Activated CD8-positive, alpha-beta T cell treated with anti-CD3 and anti-CD28 coated beads for 36 hours (primary cell): Measurements from ENCODE around the gene GCLC. TPM values are rescaled to one million over a fixed set of nuclear protein-coding genes. Genes with fewer than 3 reads are reported as not detected.

ENCODE experiments used
- ATAC-seq: fragments of 200-7000 bp; cut with Tn5 transposase; one replicate; pipeline ENCODE4 v1.10.0; 2021; ENCODE audit warnings: mild to moderate bottlenecking, moderate library complexity
- CTCF ChIA-PET: fragments of 350-600 bp; sonication (Branson Sonifier 250); formaldehyde crosslinking; loops from one replicate; lab custom pipeline; 2021; ENCODE audit warnings: antibody characterized with exemption; lab: Charles Lee
- POLR2A ChIA-PET: fragments of 350-600 bp; sonication (Branson Sonifier 250); formaldehyde crosslinking; loops from one replicate; lab custom pipeline; 2021; ENCODE audit warnings: antibody characterized with exemption; lab: Charles Lee
- DNase-seq: peaks from one replicate; pipeline ENCODE4 v3.0.0-alpha.2; 2020
- H3K27ac Mint-ChIP-seq: one replicate; pipeline ENCODE4 v1.8.0; 2021; ENCODE audit warnings: mild to moderate bottlenecking, mixed read lengths
- H3K27me3 Mint-ChIP-seq: one replicate; pipeline ENCODE4 v1.8.0; 2021; ENCODE audit warnings: mixed read lengths
- H3K36me3 Mint-ChIP-seq: one replicate; pipeline ENCODE4 v1.8.0; 2021; ENCODE audit warnings: low read depth, mixed read lengths
- H3K4me1 Mint-ChIP-seq: one replicate; pipeline ENCODE4 v1.8.0; 2021; ENCODE audit warnings: low read depth, mixed read lengths
- H3K4me3 Mint-ChIP-seq: one replicate; pipeline ENCODE4 v1.8.0; 2021; ENCODE audit warnings: mild to moderate bottlenecking, moderate library complexity, mixed read lengths
- H3K9me3 Mint-ChIP-seq: one replicate; pipeline ENCODE4 v1.8.0; 2021; ENCODE audit warnings: mixed read lengths
- intact Hi-C: fragments of 100-400 bp; cut with micrococcal nuclease; formaldehyde crosslinking; loops from one replicate; pipeline ENCODE4 v1.10.0; 2022
- total RNA-seq, 2 experiments: library from RNA; stranded (reverse); gene quantifications; one replicate each; pipeline ENCODE4 v1.2.3, GENCODE V29; 2021
- TF ChIP-seq, protein P1 (sequence below): fragments of 200-600 bp; IDR thresholded peaks from one replicate; pipeline ENCODE4 v1.8.0; 2022; ENCODE audit warnings: antibody characterized with exemption, mild to moderate bottlenecking

Gene GCLC
- 10 to 100 TPM; 17.0 to 18.6 TPM for total RNA-seq

DNA sequence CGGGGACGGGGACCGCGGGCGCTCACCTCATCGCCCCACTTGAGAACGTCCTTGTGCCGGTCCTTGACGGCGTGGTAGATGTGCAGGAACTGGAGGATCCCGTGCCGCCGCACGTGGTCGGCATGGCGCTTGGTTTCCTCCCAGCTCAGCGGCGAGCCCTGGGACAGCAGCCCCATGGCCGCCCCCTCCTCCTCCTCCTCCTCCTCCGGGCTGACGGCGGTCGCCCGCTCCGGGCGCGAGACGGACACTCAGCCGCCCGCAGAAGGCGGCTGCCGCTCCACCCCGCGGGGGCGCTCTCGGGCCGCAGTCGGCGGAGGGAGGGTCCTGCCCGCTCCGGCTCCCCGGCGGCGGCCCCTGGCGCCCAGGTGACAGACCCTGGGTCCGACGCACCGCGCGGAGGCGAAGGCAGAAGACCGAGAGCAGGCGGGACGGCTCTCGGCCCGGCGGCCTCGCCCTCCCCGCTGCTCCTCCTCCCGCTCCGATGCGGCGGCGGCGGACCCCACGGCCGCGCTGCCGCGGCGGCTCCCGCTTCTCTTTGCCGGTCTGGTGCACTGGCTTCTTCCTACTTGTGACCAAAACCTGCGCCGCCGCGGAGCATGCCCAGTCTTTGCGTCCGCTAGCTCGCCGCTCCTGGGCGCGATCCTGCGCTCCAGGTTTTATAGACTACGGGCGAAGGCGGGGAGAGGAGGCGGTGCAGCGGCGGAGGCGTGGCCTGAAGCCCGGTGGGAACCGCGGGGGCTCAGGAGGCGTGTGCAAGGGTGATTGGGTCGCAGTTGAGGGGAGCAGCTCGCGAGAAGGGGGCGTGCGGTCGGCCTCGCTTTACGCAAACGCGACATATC, at the start of gene GCLC:
GCLC (minus strand) TSS at position 632 of the 839 bp plus-strand sequence; CDS start at position 176, 456 bp downstream.
- peak within 1 kb of the TSS; percentile 92 for H3K27ac Mint-ChIP-seq
- intact Hi-C loops: loop anchor here (2.0 kb wide), 1 partner anchor 106 kb away; no protein-coding TSS in a partner anchor
- H3K9me3 Mint-ChIP-seq: no peaks in the 10 kb centered on the region
- ATAC-seq: peak; percentile 78
- CTCF ChIA-PET: interaction anchor here (0.7 to 2.8 kb wide), 10 partner anchors 26 to 190 kb away, joined by 3 to 20 read pairs (median 4); no protein-coding TSS in a partner anchor
- peaks cover 52% of the 10 kb centered on the region for H3K4me1 Mint-ChIP-seq
- H3K27me3 Mint-ChIP-seq: peaks cover 1% of the 10 kb centered on the region
- H3K36me3 Mint-ChIP-seq: peaks cover 4% of the 10 kb centered on the region
- POLR2A ChIA-PET: interaction anchor here (0.7 to 1.0 kb wide), 3 partner anchors 35 to 107 kb away, joined by 3 to 4 read pairs (median 3); no protein-coding TSS in a partner anchor
- TF ChIP-seq, protein P1, sequence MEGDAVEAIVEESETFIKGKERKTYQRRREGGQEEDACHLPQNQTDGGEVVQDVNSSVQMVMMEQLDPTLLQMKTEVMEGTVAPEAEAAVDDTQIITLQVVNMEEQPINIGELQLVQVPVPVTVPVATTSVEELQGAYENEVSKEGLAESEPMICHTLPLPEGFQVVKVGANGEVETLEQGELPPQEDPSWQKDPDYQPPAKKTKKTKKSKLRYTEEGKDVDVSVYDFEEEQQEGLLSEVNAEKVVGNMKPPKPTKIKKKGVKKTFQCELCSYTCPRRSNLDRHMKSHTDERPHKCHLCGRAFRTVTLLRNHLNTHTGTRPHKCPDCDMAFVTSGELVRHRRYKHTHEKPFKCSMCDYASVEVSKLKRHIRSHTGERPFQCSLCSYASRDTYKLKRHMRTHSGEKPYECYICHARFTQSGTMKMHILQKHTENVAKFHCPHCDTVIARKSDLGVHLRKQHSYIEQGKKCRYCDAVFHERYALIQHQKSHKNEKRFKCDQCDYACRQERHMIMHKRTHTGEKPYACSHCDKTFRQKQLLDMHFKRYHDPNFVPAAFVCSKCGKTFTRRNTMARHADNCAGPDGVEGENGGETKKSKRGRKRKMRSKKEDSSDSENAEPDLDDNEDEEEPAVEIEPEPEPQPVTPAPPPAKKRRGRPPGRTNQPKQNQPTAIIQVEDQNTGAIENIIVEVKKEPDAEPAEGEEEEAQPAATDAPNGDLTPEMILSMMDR: peak; percentile 84
- peak within 1 kb of the TSS; percentile 94 for H3K4me3 Mint-ChIP-seq
- peak; percentile 95 for DNase-seq

DNA sequence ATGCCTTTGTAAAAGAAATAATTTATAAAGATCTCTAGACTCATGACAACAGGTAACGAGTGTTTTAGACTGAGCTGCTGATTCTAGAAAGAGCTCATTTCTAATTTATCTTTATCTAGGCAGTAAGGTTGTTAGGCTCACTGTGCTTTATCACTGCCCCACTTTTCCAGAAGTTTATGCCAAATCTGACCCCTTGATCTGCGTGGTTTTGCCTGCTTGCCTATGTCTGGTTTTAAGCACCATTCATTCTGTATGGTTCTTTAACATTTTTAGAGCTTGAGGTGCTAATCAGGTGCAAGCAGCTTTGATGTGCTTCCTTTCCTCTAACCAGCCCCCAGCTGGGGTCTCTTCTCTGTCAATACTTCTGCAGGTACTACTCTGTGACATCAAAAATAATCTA, 49.7 kb upstream of the GCLC start:
- Mint-ChIP-seq H3K27ac (no peak overlapping the region), H3K27me3 (no peaks in the 10 kb centered on the region), H3K36me3 (peaks cover 2% of the 10 kb centered on the region), H3K4me3 (no peak overlapping the region), H3K9me3 (peaks cover 6% of the 10 kb centered on the region), H3K4me1 (no peaks in the 10 kb centered on the region)
- CTCF ChIA-PET: interaction anchor here (0.8 to 1.8 kb wide), 2 partner anchors 130 to 134 kb away, joined by 3 to 4 read pairs; no protein-coding TSS in a partner anchor
- DNase-seq (no peak), ATAC-seq (no peak)
- intact Hi-C loops: no loop called here
- POLR2A ChIA-PET: no interaction called here
- TF ChIP-seq, protein P1: no peak

DNA sequence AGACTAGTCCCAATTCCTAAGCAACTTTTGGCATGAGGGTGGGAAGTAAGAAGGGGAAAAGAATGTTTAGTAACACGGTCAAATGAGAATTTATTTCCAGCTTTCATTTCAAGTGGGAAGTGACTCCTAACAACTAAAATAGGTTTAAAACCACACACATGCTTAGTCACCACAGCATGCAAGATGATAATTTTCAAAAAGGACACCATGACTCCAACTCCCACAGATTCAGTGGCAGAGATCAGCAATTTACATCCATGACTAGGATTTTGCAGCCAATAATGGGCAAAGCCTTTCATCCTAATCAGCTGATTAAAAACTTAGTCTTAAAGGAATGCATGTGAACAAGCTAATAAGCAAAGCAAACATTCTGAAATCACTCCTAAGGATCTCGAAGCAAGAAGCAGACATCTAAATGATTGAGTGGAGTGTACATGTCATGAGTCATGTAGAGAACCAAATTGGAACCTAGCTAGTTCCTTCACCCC, 48.1 kb upstream of the GCLC start:
- ChIA-PET CTCF (interaction anchor here (1.2 kb wide), 1 partner anchor 178 kb away, joined by 3 read pairs; no protein-coding TSS in a partner anchor), POLR2A (no interaction called here)
- TF ChIP-seq, protein P1: no peak
- Mint-ChIP-seq H3K27ac (no peak overlapping the region), H3K4me3 (no peak overlapping the region), H3K9me3 (peaks cover 6% of the 10 kb centered on the region), H3K36me3 (peaks cover 2% of the 10 kb centered on the region), H3K27me3 (no peaks in the 10 kb centered on the region), H3K4me1 (no peaks in the 10 kb centered on the region)
- ATAC-seq (no peak), DNase-seq (no peak)
- intact Hi-C loops: no loop called here

DNA sequence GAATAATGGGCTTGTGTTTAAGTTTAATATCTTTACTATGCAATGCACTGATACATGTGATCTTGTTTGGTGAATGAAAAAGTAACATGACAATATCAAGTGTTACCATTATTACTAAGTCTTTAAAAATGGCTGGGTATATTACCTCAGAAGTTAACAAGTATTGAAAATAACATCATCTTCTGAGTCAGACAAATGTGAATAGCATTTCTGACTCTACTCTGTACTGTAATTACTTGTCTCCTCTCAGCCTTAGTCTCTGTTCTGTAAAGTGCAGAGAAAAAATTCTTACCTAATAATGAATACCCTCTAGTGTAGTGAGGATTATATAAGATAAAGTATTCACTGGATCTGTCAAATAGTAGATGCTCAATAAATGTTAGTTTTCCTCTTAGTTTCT, 47.0 kb upstream of the GCLC start:
- Mint-ChIP-seq H3K27ac (no peak overlapping the region), H3K36me3 (no peaks in the 10 kb centered on the region), H3K9me3 (peaks cover under 1% of the 10 kb centered on the region), H3K4me1 (peaks cover 5% of the 10 kb centered on the region), H3K27me3 (no peaks in the 10 kb centered on the region), H3K4me3 (no peak overlapping the region)
- TF ChIP-seq, protein P1: no peak
- POLR2A ChIA-PET: no interaction called here
- DNase-seq (no peak), ATAC-seq (peak; percentile 34)
- CTCF ChIA-PET: no interaction called here
- intact Hi-C loops: no loop called here
